ENCODE measurements around the gene ZBTB42.

DNA sequence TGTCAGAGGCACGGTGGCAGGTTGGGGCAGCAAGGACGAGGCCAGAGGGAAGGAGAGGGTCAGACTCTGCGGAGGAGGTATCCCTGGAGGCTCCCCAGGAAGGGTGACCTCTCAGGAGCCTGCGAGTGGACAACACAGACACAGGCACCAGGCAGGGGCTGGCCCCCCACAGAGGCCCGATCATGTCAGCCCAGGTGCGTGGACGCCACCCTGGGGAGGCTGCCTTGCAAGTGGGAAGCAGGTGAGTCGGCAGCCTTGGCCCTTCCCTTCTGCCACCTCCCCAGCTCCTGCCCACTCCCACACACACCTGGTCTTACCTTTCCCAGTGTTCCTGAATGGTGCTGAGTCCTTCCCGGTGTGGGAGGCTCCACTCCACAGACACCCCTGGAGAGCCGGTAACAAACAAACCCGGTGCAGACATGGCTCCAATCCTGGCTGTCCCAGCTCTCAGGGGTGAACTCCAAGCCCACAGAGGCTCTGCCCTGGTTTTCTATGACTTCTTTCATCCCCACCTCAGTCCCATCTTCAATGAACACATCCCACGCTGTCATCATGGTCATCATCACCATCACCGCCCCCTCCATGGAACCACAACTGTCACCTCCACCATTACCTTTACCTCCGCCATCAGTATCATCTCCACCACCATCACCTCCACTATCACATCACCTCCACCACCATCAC, 5.2 kb downstream of the ZBTB42 start:
- TF ChIP-seq, protein P1, sequence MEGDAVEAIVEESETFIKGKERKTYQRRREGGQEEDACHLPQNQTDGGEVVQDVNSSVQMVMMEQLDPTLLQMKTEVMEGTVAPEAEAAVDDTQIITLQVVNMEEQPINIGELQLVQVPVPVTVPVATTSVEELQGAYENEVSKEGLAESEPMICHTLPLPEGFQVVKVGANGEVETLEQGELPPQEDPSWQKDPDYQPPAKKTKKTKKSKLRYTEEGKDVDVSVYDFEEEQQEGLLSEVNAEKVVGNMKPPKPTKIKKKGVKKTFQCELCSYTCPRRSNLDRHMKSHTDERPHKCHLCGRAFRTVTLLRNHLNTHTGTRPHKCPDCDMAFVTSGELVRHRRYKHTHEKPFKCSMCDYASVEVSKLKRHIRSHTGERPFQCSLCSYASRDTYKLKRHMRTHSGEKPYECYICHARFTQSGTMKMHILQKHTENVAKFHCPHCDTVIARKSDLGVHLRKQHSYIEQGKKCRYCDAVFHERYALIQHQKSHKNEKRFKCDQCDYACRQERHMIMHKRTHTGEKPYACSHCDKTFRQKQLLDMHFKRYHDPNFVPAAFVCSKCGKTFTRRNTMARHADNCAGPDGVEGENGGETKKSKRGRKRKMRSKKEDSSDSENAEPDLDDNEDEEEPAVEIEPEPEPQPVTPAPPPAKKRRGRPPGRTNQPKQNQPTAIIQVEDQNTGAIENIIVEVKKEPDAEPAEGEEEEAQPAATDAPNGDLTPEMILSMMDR (optimal IDR thresholded peaks at IDR 0.05 in 1 of 3, IDR thresholded peaks at IDR 0.05 in 1 of 3, conservative IDR thresholded peaks at IDR 0.05 in 1 of 3; ENCODE audit: extremely low read depth in 1 of 3, insufficient read depth in 2 of 3, low read length in 3 of 3): no peak
- TF ChIP-seq EZH2 (IDR thresholded peaks at IDR 0.05; ENCODE audit: low read length): no peak
